VCaP (cell line): ENCODE data around the gene RAN.
A peak's percentile ranks its signal among the peaks of the same experiment; 100 is the strongest.
"Not testable (repeated sequence)": the region's sequence is repeated elsewhere in the genome, so short reads cannot be mapped to it uniquely, and the experiment has no call there.

Experiments
- H3K27ac ChIP-seq: fragments of 450-650 bp; 2 replicates; pipeline ENCODE4 v1.5.1; 2017
- CTCF ChIP-seq: fragments of 450-650 bp; conservative IDR thresholded peaks from 2 replicates; pipeline ENCODE4 v1.5.1; 2017; ENCODE audit warnings: mild to moderate bottlenecking, moderate library complexity

RAN gene

GRCh38 chr12:130858084-130858483 is 13.8 kb upstream of the RAN start:
- no peak; the same call in 1 of the 2 replicates for TF ChIP-seq CTCF
- no peak overlapping the region for H3K27ac ChIP-seq

- TF ChIP-seq CTCF = no peak
- no peak overlapping the region for H3K27ac ChIP-seq
These were observed 12.7 kb upstream of the RAN start for GRCh38 chr12:130859161-130859560.

DNA sequence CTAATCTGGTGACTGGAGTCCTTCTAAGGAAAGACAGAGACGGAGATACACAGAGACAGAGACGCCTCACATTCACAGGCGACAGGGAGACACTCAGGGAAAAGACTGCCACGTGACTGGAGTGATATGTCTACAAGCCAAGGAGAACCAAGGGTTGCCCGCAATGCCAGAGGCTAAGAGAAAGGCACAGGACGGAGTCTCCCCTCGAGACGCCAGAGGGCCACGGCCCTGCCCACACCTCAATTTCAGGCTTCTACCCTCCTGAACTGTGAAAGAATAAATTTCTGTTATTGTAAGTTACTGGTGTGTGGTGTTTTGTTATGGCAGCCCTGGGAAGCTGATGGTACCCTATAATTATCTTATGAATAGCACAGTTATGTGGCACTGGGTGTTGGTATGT is 11.6 kb upstream of the RAN start:
- no peak overlapping the region for H3K27ac ChIP-seq
- no peak for TF ChIP-seq CTCF

GRCh38 chr12:130862161-130862560 is 9.7 kb upstream of the RAN start:
- TF ChIP-seq CTCF = no peak
- no peak overlapping the region for H3K27ac ChIP-seq

GRCh38 chr12:130862771-130863170 is 9.1 kb upstream of the RAN start:
- H3K27ac ChIP-seq = not testable (repeated sequence)

GRCh38 chr12:130863298-130863697 is 8.6 kb upstream of the RAN start:
- no peak for TF ChIP-seq CTCF
- no peak overlapping the region for H3K27ac ChIP-seq

DNA sequence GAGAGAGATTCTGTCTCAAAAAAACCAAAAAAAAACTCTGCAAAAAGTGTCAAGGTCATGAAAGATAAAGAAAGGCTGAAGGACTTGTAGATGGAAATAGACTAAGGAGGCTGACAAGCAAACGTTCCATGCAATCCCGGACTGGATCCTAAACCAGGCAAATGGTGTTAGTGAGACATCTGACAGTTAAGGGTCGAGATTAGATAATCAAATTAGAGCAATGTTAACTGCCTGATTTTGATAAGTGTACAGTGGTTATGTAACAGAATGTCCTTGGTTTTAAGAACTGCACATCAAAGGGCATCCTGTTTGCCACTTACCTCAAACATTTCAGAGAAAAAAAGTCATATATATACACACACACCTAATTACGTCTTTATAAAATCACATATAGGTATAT is 3.5 kb upstream of the RAN start:
- no peak for TF ChIP-seq CTCF
- H3K27ac ChIP-seq = no peak overlapping the region

- peak overlapping the region; percentile 97 for H3K27ac ChIP-seq
- 0 out of 2 replicates have a peak, but pooled peaks have one; percentile 21 for TF ChIP-seq CTCF
These were observed 1.2 kb upstream of the RAN start for GRCh38 chr12:130870442-130871285.
